CD4-positive, alpha-beta T cell treated with Interleukin-4 for 4 hours (primary cell): ENCODE results near the gene WWOX.

Source experiments
- DNase-seq: peaks from one replicate; pipeline ENCODE4 v3.0.0-alpha.2; 2020

The WWOX gene

DNA sequence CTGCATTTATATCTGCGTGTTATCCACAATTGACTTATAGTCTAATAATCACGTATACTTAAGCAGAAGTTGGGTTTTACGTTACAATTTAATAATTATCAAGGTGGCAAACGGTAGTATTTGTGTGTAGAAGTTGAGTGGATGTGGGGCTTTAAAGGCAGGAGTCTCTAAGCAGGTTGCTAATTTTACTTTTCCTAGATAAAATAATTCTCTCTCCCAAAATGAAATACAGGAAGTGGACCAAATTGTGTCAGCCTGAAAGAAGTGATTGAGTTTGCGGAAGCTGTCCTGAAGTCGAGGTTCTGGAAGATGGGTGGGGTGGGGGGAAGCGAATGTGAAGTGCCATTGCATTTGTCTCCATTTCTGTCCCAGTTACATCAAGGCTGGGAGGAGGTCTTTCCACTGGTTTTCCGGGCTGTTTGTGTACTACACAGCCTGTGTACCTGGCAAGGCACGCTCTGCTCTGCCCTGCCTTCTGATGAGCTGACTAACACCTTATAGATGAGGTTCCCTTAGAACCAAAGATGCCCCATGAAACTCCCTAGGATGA, 385.1 kb downstream of the WWOX start:
- no peak for DNase-seq

GRCh38 chr16:78485188-78485916, 385.9 kb downstream of the WWOX start:
- DNase-seq: no peak

DNA sequence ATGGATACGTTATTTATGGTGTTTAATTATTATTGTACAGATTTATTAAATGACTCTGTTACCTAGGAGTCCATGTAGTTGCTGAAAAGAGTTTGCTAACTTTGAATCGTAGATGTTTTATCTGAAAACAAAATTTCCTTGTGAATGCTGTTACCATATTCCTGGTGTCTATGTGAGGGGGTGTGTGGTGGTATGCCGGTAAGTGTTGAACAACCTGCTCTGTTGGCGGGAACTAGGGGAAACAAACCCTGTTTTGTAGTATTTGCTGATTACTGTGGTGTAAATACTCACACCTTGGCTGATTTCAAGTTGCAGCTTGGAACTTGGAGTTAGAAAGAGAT, 386.4 kb downstream of the WWOX start:
- no peak for DNase-seq

DNA sequence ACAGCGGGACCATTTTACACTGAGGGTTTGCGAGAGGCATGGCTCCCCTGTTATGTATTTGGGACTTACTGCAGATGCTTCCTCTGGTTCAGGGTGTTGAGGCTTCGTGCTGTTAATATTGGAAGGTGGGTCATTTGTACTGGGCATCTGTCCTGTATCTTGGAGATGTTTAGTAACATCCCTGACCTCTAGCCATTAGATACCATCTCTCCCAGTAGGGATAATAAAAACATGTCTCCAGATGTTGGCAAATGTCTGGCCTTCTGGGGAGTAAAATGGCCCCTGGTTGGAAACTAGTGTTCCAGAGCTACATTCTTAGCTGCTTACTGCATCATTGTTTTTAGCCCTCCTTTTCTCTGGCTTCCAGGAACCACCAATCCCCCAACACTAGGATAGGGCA, 388.0 kb downstream of the WWOX start:
- DNase-seq: no peak

GRCh38 chr16:78489072-78489471, 389.6 kb downstream of the WWOX start:
- no peak for DNase-seq

DNA sequence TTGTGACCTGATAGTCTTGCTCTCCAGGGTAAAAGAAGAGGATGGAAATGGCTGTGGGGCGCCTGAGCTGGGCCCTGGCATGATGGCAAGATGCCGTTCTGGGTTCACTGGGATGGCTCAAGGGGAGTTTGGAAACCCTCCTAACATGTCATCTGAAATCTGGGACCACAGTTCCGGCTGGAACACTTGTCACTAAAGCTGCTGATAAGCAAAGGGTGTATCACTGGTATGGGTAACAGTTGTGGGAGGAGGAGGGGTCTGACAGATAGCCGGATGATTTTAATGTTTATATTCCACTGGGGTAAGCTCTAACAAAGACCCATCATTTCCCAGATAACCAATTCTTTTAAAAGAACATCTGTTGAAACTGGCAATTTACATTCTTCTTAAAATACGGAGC, 390.2 kb downstream of the WWOX start:
- no peak for DNase-seq

GRCh38 chr16:78490431-78490830, 391.0 kb downstream of the WWOX start:
- DNase-seq: no peak

DNA sequence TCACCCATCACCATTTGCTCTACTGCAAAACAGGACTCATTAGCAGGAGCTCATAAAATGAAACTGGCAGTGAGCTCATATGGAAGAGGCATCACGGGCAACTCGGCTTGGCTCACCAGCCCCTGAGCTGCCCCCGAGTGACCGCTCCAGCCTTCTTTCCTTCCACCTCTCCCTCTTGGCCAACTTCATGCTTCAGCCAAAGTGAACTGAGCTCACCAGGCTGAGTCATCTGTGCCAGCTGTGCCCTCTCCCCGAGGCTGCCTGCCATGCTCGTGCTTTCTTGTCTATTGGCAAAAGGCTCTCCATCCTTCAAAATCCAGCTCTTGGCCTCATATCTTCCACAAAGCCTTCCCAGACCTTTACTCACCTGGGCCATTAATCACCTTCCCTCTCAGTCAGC, 391.4 kb downstream of the WWOX start:
- no peak for DNase-seq

- DNase-seq: no peak
Measured at GRCh38 chr16:78493573-78493972, 394.1 kb downstream of the WWOX start.

- no peak for DNase-seq
Measured at GRCh38 chr16:78494105-78494504, 394.7 kb downstream of the WWOX start.

GRCh38 chr16:78494674-78495073, 395.2 kb downstream of the WWOX start:
- no peak for DNase-seq

DNA sequence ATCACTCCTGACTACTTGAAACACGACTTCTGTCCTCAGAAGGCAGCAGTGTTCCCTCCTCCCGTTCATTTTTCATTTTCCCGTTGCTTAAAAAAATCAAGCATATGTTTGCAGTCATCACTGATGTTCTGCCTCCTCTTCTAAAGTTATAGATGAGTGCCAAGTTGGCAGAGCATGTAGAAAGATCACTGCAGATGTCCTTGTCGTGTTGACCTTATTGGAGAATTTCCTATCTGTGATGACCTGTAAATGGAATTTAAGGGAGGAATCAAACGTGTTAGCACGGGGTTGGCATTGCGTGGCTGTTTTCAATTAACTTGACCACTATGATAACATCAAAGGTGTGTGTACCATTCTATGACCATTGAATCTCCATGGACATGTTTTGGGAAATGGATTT, 396.7 kb downstream of the WWOX start:
- no peak for DNase-seq

DNA sequence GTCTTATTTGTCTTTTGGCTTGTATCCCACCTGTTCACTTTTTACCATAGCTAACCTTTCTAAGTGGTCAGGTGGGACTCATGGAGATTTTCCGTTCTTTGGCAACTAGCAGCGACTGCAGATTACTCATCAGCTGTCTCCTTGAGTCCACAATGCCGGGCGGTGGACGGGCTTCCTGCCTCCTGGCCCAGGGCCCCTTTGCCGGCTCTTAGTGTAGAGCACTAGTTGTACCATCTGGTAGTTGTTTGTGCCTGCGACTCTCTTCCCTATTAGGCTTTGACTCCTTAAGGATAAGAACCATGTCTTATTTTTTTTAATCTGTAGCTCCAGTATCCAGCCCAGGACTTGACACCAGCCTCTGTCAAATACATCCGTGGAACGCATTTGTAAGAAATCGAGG, 399.9 kb downstream of the WWOX start:
- no peak for DNase-seq

DNA sequence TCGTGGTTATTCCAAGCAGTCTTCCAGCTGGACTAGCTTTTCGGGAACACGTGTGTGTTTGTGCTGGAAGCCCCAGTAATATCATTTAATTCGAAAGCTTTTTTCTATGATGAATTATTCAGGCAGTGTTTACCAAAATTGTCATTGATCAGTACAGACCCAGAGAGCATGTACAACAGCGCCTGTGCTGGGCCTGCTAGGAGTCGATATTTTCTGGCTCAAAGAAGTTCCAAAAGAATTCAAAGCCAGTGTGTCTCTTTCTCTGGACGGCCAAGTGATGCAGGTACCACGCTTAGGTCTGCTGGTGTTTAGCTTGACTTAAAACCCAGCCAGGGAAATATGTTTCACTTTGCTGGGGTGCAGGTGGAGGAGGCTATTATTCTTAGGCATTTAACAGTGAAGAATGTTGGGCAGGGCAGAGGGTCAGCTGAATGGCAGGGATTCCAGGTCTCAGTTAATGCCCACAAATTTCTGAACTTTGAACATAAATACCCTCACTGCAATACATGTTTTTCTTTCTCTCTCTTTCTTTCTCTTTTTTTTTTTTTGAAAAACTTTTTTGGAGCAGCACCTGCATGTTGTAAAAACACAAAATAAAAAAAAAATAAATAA, 401.3 kb downstream of the WWOX start:
- DNase-seq: no peak

GRCh38 chr16:78501744-78502143, 402.3 kb downstream of the WWOX start:
- DNase-seq: no peak

DNA sequence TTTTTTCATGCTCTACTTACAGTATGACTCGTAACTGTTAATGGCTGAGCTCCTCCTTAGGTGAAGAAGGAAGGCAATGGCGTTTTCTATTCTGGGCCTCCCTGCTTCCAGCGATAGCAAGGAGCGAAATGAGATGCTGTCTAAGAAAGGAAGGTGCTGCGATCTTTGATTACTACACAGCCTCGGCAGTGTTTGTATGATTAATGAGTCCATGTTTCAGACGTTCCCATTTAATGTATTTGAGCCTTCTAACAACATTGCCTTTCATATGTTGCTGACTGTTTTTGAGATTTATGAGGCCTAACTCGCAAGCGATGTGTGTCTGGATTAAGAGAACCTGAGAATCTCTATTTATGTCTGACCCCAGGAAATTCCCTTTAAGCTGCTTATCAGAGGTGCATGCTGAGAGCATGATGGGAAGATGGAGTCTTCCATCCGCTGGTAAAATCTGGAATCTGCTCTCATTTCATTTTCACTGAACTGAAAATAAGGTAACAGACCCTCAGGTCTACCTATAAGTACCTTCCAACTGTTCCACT, 403.4 kb downstream of the WWOX start:
- no peak for DNase-seq

DNA sequence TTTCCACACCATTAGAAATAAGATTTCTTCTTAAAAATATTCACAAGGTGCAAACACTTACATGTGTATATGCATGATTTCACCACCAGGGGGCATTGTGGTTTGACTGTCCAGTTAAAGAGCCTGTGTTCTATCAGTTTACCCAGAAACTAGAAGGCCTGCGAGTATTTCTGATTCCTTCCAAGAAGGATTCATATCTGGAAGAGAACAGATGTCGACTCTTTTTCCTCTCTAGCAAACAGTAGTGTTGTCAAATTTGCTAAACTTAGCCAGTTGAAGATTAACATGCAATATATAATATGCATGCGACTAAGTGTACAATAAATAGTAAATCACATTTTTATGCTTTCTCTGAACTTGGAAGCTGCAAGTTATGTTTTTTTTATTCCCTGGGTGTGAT, 404.1 kb downstream of the WWOX start:
- peak; percentile 66 for DNase-seq

GRCh38 chr16:78504401-78504851, 405.0 kb downstream of the WWOX start:
- no peak for DNase-seq

DNA sequence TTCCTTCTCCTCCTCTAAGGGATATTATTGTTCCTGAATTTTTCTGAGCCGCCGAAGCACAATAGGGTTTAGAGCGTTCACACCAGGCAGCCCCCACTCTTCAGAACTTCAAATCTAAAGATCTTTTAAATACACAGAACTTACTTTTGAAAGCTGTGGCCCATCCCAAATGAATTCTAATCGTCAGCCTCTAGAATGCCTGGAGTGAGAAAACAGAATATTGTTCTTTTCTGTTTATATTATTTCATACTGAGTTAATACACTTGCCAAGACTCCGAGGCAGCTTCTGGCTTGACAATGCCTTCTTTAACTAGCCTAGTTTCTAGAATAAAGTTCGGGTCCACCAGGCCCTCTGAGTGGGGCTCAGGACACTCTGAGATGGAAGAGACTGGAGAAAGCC, 405.6 kb downstream of the WWOX start:
- no peak for DNase-seq

- DNase-seq: no peak
Measured at GRCh38 chr16:78505544-78506366, 406.3 kb downstream of the WWOX start.

- no peak for DNase-seq
Measured at GRCh38 chr16:78506367-78507193, 407.1 kb downstream of the WWOX start.

DNA sequence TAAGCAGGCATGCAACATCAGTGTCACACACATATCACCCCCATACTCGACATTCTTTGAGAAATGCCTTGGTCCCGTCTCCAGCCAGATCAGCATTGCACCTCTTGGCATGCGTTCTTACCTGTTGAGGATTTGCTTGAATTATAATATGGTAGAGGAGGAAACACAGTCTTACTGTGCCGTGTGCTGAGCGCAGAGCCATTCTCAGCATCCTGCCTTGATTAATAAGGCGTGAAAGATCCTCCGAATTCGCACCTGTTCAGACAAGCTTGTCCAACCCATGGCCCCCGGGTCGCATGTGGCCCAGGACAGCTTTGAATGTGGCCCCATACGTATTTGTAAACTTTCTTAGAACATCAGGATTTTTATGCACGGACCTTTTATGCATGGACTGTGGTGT, 408.1 kb downstream of the WWOX start:
- no peak for DNase-seq

DNA sequence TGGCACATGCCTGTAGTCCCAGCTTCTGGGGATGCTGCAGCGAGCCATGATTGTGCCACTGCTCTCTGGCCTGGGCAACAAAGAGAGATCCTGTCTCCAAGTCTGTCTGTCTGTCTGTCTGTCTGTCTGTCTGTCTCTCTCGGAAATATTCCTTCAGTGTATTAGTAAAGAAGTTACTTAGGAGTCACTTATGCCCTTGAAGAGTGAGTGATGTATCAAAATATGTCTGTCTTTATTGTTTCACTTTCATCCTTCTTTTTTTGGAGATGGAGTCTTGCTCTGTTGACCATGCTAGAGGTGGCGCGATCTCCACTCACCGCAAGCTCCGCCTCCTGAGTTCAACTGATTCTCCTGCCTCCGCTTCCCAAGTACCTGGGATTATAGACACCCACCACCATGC, 410.5 kb downstream of the WWOX start:
- no peak for DNase-seq
